GM21737 (cell line): ENCODE measurements around the gene SATL1.
"Not testable (repeated sequence)": the region's sequence is repeated elsewhere in the genome, so short reads cannot be mapped to it uniquely, and the experiment has no call there.

Experiments used
- ATAC-seq: cut with Tn5 transposase; IDR thresholded peaks from one replicate; pipeline ENCODE4 v1.9.1; 2021; ENCODE audit warnings: mild to moderate bottlenecking, moderate library complexity; ENCODE audit not compliant: unreplicated experiment

Gene SATL1, protein sequence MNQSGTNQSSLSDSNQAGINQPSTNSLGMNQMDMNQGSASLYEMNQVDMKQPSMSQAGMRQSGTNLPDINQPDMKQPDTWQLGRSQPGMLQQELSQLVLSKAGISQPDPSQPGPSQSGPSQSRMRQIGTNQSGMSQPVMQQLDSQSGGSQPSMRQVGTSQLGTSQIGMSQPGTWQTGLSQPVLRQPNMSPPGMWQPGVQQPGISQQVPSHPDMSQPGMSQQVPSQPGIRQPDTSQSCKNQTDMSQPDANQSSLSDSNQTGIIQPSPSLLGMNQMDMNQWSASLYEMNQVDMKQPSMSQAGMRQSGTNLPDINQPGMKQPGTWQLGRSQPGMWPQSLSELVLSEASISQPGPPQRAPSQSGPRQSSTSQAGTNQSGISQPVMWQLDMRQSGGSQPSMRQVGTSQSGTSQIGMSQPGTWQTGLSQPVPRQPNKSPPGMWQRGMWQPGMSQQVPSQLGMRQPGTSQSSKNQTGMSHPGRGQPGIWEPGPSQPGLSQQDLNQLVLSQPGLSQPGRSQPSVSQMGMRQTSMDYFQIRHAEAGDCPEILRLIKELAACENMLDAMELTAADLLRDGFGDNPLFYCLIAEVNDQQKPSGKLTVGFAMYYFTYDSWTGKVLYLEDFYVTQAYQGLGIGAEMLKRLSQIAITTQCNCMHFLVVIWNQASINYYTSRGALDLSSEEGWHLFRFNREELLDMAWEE

DNA sequence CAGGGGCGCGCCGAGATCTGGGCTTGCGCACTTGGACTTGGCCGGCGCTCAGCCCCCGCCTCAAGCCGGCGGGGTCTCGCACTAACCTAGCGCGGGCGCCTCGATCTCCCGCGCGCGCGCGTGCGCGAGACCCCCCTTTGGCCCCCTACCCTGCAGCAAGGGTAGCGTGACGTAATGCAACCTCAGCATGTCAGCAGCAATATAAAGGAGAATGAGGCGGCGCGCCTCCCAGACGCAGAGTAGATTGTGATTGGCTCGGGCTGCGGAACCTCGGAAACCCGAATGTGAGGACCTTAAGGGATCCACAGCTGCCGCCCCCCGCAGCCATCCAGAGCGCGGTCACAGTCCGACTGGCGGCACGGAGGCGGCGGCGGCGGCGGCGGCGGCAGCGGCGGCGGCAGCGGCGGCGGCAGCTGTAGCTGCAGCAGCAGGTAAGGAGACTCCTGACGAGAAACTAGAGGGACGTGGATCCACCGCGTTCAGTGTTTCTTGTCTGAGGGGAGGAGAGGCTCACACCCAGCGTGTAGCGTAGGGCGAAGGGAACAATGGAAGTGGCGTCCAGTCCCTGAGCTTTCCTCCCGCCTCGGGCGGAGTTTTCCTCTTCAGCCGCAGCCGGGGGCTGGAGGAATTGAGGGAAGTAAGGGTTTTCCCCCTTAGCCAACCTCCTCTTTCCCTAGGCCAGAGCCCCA, at the start of gene SATL1, which contains the start of gene ZNF711:
Gene SATL1, minus strand, starts transcription at position 19 of the 689 bp plus-strand sequence. CDS start 134,811 bp downstream, outside the sequence.
Gene ZNF711, plus strand, starts transcription at position 231 of the 689 bp plus-strand sequence. CDS start 3,582 bp downstream, outside the sequence.
- ATAC-seq: no peak

DNA sequence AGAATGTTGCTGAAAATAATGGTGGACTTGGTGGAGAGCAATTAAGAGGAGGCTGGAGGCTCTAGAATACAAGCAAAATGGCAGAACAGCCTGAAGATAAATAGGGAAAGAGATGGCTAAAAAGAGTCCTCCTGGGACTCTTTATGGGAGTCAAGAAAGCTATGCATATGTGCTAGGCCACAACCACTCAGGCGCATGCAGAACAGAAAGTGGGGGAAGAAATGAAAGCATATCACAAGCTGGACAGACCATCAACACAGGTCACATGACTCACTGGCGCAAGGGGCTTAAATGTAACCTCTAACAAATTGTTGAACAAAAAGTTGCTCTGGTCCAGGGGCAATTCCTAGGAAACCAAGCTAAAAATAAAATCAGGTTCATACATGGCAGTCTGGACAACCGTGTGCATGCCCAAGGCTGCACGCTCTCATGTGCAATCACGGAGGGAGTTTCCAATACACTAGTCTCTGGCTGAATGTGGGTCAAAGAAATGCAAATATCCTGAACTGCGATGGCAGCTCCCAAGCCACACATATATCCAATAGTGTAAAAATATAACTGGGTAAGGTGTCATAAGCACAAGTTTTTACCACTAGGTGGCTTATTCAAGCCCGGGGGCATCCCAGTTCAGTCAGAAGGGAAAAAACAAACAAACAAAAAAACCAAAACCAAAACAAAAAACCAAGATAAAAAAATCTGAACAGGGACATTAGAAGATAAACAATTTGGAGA, 45.6 kb upstream of the SATL1 start:
- ATAC-seq: no peak

DNA sequence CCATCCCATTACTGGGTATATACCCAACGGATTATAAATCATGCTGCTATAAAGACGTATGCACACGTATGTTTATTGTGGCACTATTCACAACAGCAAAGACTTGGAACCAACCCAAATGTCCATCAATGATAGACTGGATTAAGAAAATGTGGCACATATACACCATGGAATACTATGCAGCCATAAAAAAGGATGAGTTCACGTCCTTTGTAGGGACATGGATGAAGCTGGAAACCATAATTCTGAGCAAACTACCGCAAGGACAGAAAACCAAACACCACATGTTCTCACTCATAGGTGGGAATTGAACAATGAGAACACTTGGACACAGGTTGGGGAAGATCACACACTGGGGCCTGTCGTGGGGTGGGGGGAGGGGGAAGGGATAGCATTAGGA, 41.7 kb upstream of the SATL1 start:
- not testable (repeated sequence) for ATAC-seq

DNA sequence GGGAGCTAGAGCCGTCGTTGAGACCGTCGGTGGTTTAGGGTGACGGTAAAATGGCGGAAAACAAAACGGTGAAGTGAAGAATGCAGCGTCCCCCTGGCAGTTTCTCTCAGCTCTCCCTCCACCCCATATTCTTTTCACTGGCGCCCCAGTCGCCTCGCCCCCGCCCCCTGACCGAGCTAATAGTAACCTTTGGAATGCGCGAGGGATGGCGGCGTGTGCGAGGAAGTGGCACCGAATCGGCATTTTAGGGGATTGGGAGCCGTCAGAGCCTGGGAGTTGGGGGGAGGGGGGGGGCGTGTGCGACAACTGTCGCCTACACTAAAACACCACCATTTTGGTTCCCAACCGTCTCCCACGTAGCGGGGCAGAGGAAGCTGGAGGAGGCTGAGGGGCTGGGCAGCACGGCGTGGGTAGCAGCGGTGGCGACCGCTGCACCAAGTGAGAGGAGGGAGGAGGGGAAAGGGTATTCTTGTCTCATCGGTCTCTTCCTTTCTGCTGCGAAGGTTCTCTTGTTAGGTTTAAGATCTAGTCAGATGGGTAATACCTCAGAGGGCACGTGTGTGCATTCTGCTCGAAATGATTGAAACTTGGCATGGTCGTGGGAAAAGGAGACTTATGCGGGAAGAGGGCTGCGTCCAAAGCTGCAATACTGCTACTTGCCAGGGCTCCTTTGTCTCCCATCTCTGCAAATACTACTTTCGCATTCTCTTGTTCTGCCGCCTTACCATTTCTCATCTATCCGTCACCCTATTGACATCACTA, 1.1 kb upstream of the SATL1 start:
- no peak for ATAC-seq

DNA sequence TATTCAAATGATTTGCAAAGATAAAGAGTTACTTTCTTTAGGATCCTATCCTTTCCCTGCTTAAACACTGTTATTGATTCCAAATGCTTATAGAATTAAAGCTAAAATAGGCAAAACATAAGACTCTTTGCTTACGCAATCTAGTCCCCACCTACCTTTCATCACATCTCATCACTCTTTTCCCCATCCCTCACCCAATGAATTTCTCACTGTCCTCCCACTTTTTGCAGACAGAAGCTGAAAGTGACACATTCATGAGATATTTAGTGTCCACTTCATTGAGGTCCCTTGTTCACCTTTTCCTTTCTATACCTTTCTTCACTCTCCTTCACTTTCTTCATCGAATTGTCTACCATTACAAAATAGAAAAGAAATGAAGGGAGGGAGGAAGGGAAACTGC, 424 bp downstream of the SATL1 start:
- no peak for ATAC-seq

DNA sequence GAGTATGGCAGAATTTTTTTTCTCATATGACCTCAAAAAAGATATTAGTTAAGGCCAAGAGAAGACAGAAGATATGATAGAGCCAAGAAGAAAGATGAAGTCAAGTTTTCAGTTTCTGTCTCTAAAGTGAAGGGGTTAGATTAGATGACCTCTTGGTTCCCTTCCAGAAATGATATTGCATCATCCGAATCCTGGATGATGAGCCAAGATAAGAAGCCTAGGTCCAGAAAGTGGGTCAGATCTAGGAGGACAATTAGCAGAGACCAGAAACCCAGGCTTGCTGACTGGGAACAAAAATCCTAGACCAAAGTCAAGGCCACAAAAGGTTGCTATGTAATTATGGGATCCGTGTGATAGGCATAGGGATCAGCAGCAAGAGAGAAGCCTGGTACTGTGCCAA, 20.2 kb downstream of the SATL1 start:
- no peak for ATAC-seq

DNA sequence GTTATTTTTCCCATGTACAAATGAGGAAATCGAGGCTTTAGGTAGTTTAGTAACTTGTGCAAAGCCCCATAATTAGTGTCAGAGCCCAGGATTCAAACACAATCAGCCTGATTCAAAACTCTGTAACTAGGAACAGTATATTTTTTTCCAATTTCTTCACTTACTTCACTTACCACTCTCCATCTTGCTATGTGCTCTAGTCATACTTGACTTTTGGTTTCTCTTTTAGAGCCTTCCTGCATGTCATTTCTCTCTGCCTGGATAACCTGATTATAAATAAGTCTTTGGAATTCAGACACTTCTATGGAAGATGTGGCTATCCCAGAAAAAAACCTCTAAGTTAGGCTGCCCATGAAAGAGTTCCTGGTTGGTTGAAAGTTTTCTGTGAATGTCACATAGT, 22.2 kb downstream of the SATL1 start:
- no peak for ATAC-seq

DNA sequence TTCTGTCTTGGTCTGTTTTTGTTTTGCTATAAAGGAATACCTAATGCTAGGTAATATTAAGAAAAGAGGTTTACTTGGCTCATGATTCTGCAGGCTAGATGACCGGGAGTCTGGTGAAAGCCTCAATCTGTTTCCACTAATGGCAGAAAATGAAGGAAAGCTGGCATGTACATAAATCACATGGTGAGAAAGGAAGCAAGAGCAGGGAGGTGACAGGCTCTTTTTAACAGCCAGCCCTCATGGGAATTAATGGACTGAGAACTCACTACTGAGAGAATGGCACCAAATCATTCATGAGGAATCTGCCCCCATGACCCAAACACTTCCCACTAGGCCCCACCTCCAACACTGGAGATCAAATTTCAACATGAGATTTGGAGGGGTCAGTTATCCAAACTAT, 27.6 kb downstream of the SATL1 start:
- ATAC-seq: no peak

DNA sequence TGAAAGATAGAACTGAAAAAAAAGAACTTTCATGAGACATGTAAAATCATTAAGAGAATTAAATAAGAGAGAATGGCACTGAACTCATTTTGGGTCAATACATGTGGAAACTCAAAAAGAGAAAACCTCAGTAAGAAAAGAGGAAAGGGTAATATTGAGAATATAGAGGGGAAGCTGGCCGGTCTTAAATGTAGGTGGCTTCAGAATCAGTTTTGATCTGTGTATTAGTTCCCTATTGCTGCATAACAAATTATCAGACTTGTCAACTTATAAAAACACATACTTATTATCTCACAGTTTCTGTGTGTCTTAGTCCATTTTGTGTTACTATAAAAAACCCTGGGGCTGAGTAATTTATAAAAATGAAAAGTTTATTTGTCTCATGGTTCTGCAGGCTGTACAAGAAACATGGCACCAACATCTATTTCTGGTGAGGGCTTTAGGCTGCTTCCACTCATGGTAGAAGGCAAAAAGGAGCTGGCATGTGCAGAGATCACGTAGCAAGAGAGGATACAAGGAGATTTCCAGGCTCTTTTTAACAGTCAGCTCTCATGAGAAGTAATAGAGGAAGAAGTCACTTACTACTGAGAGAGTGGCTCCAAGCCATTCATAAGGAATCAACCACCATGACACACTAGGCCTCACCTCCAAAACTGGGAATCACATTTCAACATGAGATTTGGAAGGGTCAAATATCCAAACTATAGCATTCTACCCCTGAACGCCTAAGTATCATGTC, 29.6 kb downstream of the SATL1 start:
- no peak for ATAC-seq

DNA sequence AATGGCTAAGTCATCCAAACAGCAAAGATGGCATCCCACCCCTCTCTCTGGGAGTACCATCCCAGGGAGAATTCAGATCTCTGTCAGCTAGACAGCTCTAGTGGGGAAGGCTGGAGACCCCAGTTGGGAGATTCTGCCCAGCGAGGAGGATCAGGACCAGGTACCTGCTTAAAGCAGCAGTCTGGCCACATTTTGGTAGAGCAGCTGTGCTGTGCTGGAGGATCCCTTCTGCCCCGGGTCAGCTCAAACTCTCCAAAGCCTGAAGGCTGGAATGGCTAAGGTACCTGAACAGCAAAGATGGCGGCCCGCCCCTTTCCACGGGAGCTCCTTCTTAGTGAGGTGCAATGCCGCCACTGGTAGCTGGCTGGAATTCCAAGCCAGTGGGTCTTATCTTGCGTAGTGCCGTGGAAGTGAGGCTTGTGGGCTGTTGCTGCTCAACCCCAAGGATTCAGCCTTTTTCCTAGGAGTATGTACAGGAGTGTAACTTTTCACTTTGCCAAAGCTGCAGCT, 40.1 kb downstream of the SATL1 start:
- no peak for ATAC-seq

DNA sequence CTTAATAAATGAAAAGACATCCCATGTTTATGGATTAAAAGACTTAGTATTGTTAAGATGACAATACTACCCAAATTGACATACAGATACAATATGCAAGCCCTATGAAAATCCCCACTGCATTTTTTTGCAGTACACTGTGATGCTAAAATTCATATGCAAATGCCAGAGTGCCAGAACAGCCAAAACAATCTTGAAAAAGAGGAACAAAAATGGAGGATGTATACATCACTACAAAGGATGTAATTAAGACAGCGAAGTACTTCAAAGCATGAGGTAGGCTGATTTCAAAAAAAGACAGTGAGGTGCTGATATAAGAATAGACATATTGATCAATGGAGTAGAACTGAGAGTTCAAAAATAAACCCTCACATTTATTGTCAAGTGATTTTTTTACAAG, 47.3 kb downstream of the SATL1 start:
- no peak for ATAC-seq

DNA sequence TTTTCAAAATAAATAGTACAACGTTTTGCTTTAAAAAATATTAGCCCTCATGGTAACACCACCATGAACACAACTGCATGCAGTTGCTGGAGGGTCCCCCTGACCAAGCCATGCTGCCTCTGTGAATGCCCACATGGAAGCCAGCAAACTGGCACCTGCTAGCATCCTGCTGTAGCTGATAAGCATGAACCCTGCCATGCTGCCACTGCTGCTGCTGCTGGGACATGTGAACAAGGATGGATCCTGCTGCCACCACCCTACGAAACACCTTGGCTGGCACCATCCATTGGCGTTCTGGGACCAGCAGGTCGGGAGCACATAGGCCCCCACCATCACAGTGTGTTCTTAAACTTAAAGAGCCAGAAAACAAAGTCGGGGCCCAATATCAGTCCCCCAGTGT, 83.9 kb downstream of the SATL1 start:
- ATAC-seq: no peak

DNA sequence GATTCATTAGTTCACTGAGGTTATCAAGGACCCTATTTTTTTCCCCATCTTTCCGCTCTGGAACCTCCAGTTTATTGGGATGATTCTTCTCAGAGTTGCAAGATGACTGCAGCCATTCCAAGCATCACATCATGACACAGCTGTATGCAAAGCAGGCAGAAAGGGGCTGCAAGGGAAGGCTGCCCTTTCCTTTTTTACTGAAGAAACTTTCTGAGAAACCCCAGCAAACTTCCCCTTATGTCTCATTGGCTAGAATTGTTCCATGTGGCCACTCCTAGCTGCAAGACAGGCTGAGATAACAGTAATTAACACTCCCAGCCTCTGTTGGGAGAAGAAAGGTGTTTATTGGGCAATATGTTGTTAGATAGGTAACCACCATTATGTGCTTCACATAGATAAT, 102.6 kb downstream of the SATL1 start:
- ATAC-seq: no peak

DNA sequence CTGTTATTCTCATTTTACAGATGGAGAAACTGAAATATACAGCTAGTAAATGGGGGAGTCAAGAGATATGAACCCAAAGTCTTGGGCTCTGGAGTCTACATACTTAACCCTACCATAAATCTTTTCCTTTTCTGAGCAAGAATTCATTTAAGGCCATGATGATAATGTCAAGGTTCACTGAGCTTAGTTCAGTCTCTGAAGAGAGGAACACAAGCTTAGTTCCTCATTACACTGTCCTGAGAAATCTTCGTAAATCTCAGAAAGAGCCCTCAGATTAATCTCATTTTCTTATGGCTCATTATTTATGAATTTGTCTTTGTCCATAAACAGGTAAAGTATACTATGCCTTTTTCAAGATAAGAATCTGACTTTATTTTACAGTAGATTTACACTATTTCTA, 104.2 kb downstream of the SATL1 start:
- ATAC-seq: no peak

DNA sequence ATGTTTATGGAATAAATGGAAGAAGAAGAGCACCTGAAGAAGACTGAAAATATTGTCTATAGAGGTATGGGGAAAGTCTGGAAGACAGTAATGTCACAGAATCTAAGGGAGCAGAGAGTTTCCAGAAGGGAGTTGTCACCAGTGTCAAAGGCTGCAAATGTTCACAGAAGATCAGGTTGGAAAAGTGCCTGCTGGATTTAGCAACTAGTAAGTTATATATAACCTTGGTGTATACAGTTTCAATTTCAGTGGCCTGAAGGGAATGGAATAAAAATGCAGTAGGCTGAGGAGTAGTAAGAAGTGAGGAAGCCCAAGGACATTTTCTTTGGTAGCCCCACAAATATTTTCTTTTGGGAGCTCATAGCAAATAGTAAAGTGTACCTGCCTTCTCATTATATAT, 107.2 kb downstream of the SATL1 start:
- ATAC-seq: no peak

DNA sequence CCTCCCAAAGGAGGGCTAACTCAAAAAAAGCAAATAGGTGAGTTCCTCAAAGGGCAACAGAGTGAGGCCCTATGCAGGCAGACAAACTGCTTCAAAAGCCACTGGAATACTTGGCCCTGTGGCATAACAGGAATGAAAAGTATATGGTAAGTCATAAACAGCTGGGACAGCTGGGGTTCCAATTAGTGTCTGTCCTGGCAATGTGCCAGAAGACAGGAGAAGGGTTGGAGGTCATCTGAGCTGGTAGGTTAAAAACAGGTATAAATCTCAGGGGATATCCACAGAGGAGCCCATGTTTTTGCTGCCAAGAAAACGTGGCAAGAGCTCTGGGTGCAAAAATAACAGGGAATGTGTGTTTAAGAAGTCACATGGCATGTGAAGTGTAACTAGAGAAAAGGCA, 128.3 kb downstream of the SATL1 start:
- ATAC-seq: no peak

DNA sequence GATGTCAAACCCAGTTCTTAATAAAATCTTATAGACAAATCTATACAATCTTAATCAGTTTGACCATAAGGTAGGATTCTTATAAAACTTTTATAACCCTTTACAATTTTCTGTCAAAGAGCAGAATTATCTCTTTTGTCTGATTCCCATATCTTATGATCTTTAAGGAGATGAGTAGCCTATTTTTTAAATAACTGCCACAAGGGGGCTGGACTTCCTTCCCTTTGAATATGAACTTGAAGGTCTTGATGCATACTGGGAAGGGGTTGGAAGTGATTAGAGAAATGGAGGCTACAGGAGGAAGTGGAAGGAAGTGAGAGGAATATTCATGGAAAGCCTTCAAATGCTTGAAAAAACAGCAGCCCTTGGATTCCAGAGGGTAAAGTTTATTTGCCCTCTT, 128.8 kb downstream of the SATL1 start:
- ATAC-seq: no peak

DNA sequence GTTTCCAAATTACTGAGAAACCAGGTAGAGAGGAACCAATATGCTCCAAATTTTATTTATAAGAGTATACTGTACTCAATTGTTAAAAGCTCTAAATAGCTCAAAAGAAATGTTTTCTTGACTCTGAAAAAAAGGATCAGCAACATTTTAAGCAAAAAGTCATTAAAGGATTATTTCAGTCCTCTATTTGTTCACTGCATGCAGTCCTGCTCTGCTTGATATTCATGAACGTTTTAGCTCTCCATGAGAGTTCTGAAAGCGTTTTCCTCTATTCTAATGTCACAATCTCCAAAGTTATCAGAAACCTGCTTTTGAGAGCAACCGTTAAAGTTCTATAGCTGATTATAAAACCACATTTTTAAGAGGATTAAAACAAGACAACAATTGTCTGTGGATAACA, 129.4 kb downstream of the SATL1 start:
- no peak for ATAC-seq

DNA sequence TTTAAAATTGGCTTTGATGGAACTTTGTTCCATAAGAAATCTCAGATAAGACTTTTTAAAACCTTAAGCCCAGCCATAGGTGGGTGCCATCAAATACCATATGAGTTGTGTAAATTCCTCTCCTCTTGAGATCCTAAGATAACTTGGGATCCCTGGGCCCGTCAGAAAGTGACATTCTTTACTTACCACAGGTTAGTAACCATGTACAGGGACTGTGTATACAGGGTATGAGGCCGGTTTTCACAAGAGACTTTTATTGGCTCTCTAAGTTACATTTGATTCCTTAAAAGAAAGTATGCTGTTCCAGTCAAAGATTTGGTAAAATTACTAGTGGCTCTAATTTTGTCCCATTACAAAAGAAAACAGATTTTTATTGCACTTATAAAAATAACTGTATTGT, 129.8 kb downstream of the SATL1 start:
- ATAC-seq: no peak
